LNCaP clone FGC (cell line): ENCODE results near the gene CDC37L1.
A peak's percentile ranks its signal among the peaks of the same experiment; 100 is the strongest.

Source experiments
- DNase-seq: peaks from one replicate; pipeline ENCODE4 v3.0.0-alpha.2; 2011; ENCODE audit warnings: low read depth
- H3K4me3 ChIP-seq: 2 replicates; pipeline ENCODE4 v1.5.1; 2011; ENCODE audit warnings: mild to moderate bottlenecking, low read depth, low read length, control low read depth
- CTCF ChIP-seq: IDR thresholded peaks from 2 replicates; pipeline ENCODE4 v1.5.1; 2012; ENCODE audit warnings: mild to moderate bottlenecking; ENCODE audit not compliant: control insufficient read depth, insufficient read depth; ENCODE audit errors: extremely low read depth

CDC37L1 gene

GRCh38 chr9:4680173-4680525 is 780 bp downstream of the CDC37L1 start:
- no peak for TF ChIP-seq CTCF
- H3K4me3 ChIP-seq = peak overlapping the region; percentile 74
- no peak for DNase-seq

GRCh38 chr9:4680750-4681149 is 1.4 kb downstream of the CDC37L1 start:
- DNase-seq = no peak
- peak overlapping the region; percentile 74 for H3K4me3 ChIP-seq
- TF ChIP-seq CTCF = no peak

- no peak for DNase-seq
- no peak overlapping the region for H3K4me3 ChIP-seq
- TF ChIP-seq CTCF = no peak
Observed at GRCh38 chr9:4684820-4685219, 5.5 kb downstream of the CDC37L1 start.

- no peak for TF ChIP-seq CTCF
- no peak overlapping the region for H3K4me3 ChIP-seq
- DNase-seq = no peak
Observed at GRCh38 chr9:4686112-4686511, 6.7 kb downstream of the CDC37L1 start.

- no peak for DNase-seq
- H3K4me3 ChIP-seq = no peak overlapping the region
- no peak for TF ChIP-seq CTCF
Observed at GRCh38 chr9:4686584-4686983, 7.2 kb downstream of the CDC37L1 start.

GRCh38 chr9:4689021-4689420 is 9.7 kb downstream of the CDC37L1 start:
- H3K4me3 ChIP-seq = no peak overlapping the region
- DNase-seq = no peak
- TF ChIP-seq CTCF = no peak

GRCh38 chr9:4689687-4690104 is 10.3 kb downstream of the CDC37L1 start:
- TF ChIP-seq CTCF = no peak
- no peak overlapping the region for H3K4me3 ChIP-seq
- no peak for DNase-seq
